Brain microvascular endothelial cell (primary cell): ENCODE data around the gene BTBD9.

ENCODE experiments used
- DNase-seq: peaks from one replicate; pipeline ENCODE4 v3.0.0-alpha.2; 2020
- H3K27ac ChIP-seq: fragments of 250-450 bp; sonication (Bioruptor Pico); 2 replicates; pipeline ENCODE4 v1.5.1; 2020; ENCODE audit warnings: mild to moderate bottlenecking, moderate library complexity
- H3K27me3 ChIP-seq: fragments of 250-450 bp; sonication (Bioruptor Pico); replicated peaks from 2 replicates; pipeline ENCODE4 v1.5.1; 2020; ENCODE audit warnings: mild to moderate bottlenecking
- H3K36me3 ChIP-seq: fragments of 250-450 bp; sonication (Bioruptor Pico); replicated peaks from 2 replicates; pipeline ENCODE4 v1.5.1; 2020; ENCODE audit warnings: mild to moderate bottlenecking
- H3K4me3 ChIP-seq: 2 replicates; pipeline ENCODE4 v1.5.1; 2011; ENCODE audit warnings: low read depth, mild to moderate bottlenecking, control low read depth, low read length, moderate library complexity
- CTCF ChIP-seq: IDR thresholded peaks from 2 replicates; pipeline ENCODE4 v1.5.1; 2011; ENCODE audit warnings: low read depth, mild to moderate bottlenecking, moderate library complexity, low read length, control low read depth, inconsistent platforms; ENCODE audit errors: missing control alignments
- in situ Hi-C: cut with HindIII; loops from 2 replicates; pipeline ENCODE4 v1.10.0; 2017; ENCODE audit warnings: low sequenced_read_pairs, low pct_ligation_motif_present

Gene BTBD9

GRCh38 chr6:38185752-38186151 is 454.0 kb downstream of the BTBD9 start:
- TF ChIP-seq CTCF = no peak
- H3K27ac ChIP-seq = no peak overlapping the region
- no peaks in the 10 kb centered on the region for H3K27me3 ChIP-seq
- H3K36me3 ChIP-seq = no peaks in the 10 kb centered on the region
- H3K4me3 ChIP-seq = no peak overlapping the region
- DNase-seq = no peak
- in situ Hi-C loops = no loop called here

- Histone ChIP-seq H3K27ac (no peak overlapping the region), H3K27me3 (no peaks in the 10 kb centered on the region), H3K36me3 (no peaks in the 10 kb centered on the region), H3K4me3 (no peak overlapping the region)
- in situ Hi-C loops = no loop called here
- TF ChIP-seq CTCF = no peak
- no peak for DNase-seq
These were observed 454.5 kb downstream of the BTBD9 start for GRCh38 chr6:38185244-38185643.

- H3K27me3 ChIP-seq = no peaks in the 10 kb centered on the region
- H3K4me3 ChIP-seq = no peak overlapping the region
- DNase-seq = no peak
- no peaks in the 10 kb centered on the region for H3K36me3 ChIP-seq
- in situ Hi-C loops = no loop called here
- no peak for TF ChIP-seq CTCF
- H3K27ac ChIP-seq = no peak overlapping the region
These were observed 455.1 kb downstream of the BTBD9 start for GRCh38 chr6:38184585-38185080.

GRCh38 chr6:38183856-38184584 is 455.7 kb downstream of the BTBD9 start:
- DNase-seq = no peak
- Histone ChIP-seq H3K4me3 (no peak overlapping the region), H3K36me3 (no peaks in the 10 kb centered on the region), H3K27me3 (no peaks in the 10 kb centered on the region), H3K27ac (no peak overlapping the region)
- in situ Hi-C loops = no loop called here
- TF ChIP-seq CTCF = no peak

GRCh38 chr6:38182426-38182825 is 457.3 kb downstream of the BTBD9 start:
- no peak overlapping the region for H3K27ac ChIP-seq
- no peak for TF ChIP-seq CTCF
- in situ Hi-C loops = no loop called here
- no peak for DNase-seq
- H3K27me3 ChIP-seq = no peaks in the 10 kb centered on the region
- H3K36me3 ChIP-seq = no peaks in the 10 kb centered on the region
- H3K4me3 ChIP-seq = no peak overlapping the region

- H3K27me3 ChIP-seq = no peaks in the 10 kb centered on the region
- no peak for TF ChIP-seq CTCF
- in situ Hi-C loops = no loop called here
These were observed 459.1 kb downstream of the BTBD9 start for GRCh38 chr6:38180586-38180985.

More at GRCh38 chr6:38180586-38180985, 459.1 kb downstream of the BTBD9 start:
- no peak overlapping the region for H3K27ac ChIP-seq
- H3K4me3 ChIP-seq = no peak overlapping the region
- no peaks in the 10 kb centered on the region for H3K36me3 ChIP-seq
- no peak for DNase-seq
